WTC11 (cell line): ENCODE measurements around the gene SPRY2. TPM values are rescaled to one million over a fixed set of nuclear protein-coding genes. Genes with fewer than 3 reads are reported as not detected.

Source experiments
- AR ChIP-seq: fragments of 250-450 bp; sonication (Bioruptor Pico); IDR thresholded peaks from 2 replicates; pipeline ENCODE4 v1.9.0; 2021; ENCODE audit warnings: mild to moderate bottlenecking
- E2F5 ChIP-seq: sonication (generic); formaldehyde crosslinking; IDR thresholded peaks from 2 replicates; pipeline ENCODE4 v1.8.1; 2022; ENCODE audit warnings: mild to moderate bottlenecking, moderate library complexity, missing genetic modification reagents
- ERG ChIP-seq: fragments of 250-450 bp; sonication (Bioruptor Pico); IDR thresholded peaks from 2 replicates; pipeline ENCODE4 v1.8.0; 2021; ENCODE audit warnings: mild to moderate bottlenecking
- ESRRA ChIP-seq: sonication (generic); formaldehyde crosslinking; IDR thresholded peaks from 2 replicates; pipeline ENCODE4 v1.8.1; 2022; ENCODE audit warnings: mild to moderate bottlenecking, missing genetic modification reagents, borderline replicate concordance
- GTF2I ChIP-seq: fragments of 250-450 bp; sonication (Bioruptor Pico); conservative IDR thresholded peaks from 2 replicates; pipeline ENCODE4 v1.4.0; 2021; ENCODE audit warnings: mild to moderate bottlenecking
- HMGA2 ChIP-seq: fragments of 250-450 bp; sonication (Bioruptor Pico); IDR thresholded peaks from 2 replicates; pipeline ENCODE4 v1.4.0; 2021; ENCODE audit warnings: mild to moderate bottlenecking, moderate library complexity
- HMGXB4 ChIP-seq: sonication (generic); formaldehyde crosslinking; IDR thresholded peaks from 2 replicates; pipeline ENCODE4 v1.8.1; 2023; ENCODE audit warnings: mild to moderate bottlenecking, moderate library complexity, missing genetic modification reagents
- NR2C2 ChIP-seq: sonication (generic); formaldehyde crosslinking; IDR thresholded peaks from 2 replicates; pipeline ENCODE4 v1.8.0; 2022; ENCODE audit warnings: mild to moderate bottlenecking, missing genetic modification reagents
- RORB ChIP-seq: fragments of 250-450 bp; sonication (Bioruptor Pico); IDR thresholded peaks from 2 replicates; pipeline ENCODE4 v1.9.0; 2021; ENCODE audit warnings: mild to moderate bottlenecking
- SP1 ChIP-seq: sonication (generic); formaldehyde crosslinking; conservative IDR thresholded peaks from 2 replicates; pipeline ENCODE4 v1.8.1; 2022; ENCODE audit warnings: missing genetic modification reagents
- TEAD4 ChIP-seq: sonication (generic); formaldehyde crosslinking; IDR thresholded peaks from 2 replicates; pipeline ENCODE4 v1.8.0; 2022; ENCODE audit warnings: mild to moderate bottlenecking, missing genetic modification reagents
- TP53 ChIP-seq: sonication (generic); formaldehyde crosslinking; IDR thresholded peaks from 2 replicates; pipeline ENCODE4 v1.8.1; 2023; ENCODE audit warnings: mild to moderate bottlenecking, missing genetic modification reagents
- ZNF219 ChIP-seq: sonication (generic); formaldehyde crosslinking; IDR thresholded peaks from 2 replicates; pipeline ENCODE4 v1.8.0; 2023; ENCODE audit warnings: missing genetic modification reagents, mild to moderate bottlenecking, borderline replicate concordance
- ZNF232 ChIP-seq: sonication (generic); formaldehyde crosslinking; IDR thresholded peaks from 2 replicates; pipeline ENCODE4 v1.8.0; 2022; ENCODE audit warnings: mild to moderate bottlenecking, missing genetic modification reagents
- ZNF396 ChIP-seq: fragments of 250-450 bp; sonication (Bioruptor Pico); IDR thresholded peaks from 2 replicates; pipeline ENCODE4 v1.8.0; 2021; ENCODE audit warnings: mild to moderate bottlenecking, moderate library complexity, borderline replicate concordance
- ZNF423 ChIP-seq: fragments of 250-450 bp; sonication (Bioruptor Pico); IDR thresholded peaks from 2 replicates; pipeline ENCODE4 v2.1.2; 2022; ENCODE audit warnings: mild to moderate bottlenecking, moderate library complexity
- total RNA-seq: library from RNA; stranded (reverse); gene quantifications from 3 replicates; pipeline ENCODE4 v1.2.3, GENCODE V29; 2021
- TF ChIP-seq, protein P1 (sequence below): sonication (generic); formaldehyde crosslinking; IDR thresholded peaks from 2 replicates; pipeline ENCODE4 v1.8.1; 2022; ENCODE audit warnings: low read depth, mild to moderate bottlenecking, moderate library complexity, missing genetic modification reagents, borderline replicate concordance
- TF ChIP-seq, protein P2 (sequence below): sonication (generic); formaldehyde crosslinking; IDR thresholded peaks from 2 replicates; pipeline ENCODE4 v1.8.1; 2023; ENCODE audit warnings: mild to moderate bottlenecking, missing genetic modification reagents, moderate library complexity
- TF ChIP-seq, protein P3 (sequence below): fragments of 250-450 bp; sonication (Bioruptor Pico); conservative IDR thresholded peaks from 2 replicates; pipeline ENCODE4 v1.9.0; 2021; ENCODE audit warnings: mild to moderate bottlenecking
- TF ChIP-seq, protein P4 (sequence below): sonication (generic); formaldehyde crosslinking; IDR thresholded peaks from 2 replicates; pipeline ENCODE4 v1.8.0; 2022; ENCODE audit warnings: missing genetic modification reagents

The SPRY2 gene
- total RNA-seq, 1 experiment from 2014 or later = 63.2 TPM

DNA sequence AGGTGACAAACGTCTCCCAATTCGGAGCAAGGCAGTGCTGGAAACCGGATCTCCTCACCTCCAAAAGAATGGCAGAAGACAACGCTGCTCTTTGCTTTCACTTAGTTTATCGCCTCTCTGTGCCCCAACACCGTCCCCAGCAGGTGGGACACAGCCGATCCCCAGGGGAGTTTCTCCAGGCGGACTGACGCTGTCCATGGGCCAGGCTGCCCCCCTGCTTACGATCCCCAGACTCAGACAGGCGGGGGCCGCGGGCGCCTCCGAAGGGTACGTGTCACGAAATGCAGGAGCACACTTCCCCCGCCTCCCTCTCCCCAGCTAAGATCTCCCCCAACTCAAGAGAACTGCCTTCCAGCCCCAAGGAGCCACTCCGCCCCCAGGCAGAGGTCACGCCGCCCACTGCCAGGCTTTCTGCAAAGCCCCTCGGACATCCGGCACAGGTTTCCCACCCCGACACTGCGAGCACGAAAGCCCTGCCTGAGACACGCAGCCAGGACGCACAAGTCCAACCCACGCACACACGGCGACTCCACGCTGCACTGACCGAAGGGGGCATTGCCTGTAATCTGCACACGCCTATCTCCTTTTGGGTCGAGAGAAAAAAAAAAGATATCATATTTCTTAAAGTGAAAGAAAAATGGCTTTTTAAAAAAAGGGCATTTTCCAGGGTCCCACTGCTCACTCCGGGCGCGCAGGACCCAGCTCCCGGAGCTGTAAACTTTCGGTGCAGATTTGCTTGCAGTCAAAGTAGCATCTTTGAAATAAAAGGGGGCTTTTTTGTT is 2.0 kb downstream of the SPRY2 start (continued):
- TF ChIP-seq ERG (CRISPR knock-in tag) = no peak
- TF ChIP-seq AR (CRISPR knock-in tag) = no peak
- no peak for TF ChIP-seq TP53
- TF ChIP-seq, protein P1, sequence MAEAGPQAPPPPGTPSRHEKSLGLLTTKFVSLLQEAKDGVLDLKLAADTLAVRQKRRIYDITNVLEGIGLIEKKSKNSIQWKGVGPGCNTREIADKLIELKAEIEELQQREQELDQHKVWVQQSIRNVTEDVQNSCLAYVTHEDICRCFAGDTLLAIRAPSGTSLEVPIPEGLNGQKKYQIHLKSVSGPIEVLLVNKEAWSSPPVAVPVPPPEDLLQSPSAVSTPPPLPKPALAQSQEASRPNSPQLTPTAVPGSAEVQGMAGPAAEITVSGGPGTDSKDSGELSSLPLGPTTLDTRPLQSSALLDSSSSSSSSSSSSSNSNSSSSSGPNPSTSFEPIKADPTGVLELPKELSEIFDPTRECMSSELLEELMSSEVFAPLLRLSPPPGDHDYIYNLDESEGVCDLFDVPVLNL (CRISPR knock-in tag) = no peak
- TF ChIP-seq, protein P2, sequence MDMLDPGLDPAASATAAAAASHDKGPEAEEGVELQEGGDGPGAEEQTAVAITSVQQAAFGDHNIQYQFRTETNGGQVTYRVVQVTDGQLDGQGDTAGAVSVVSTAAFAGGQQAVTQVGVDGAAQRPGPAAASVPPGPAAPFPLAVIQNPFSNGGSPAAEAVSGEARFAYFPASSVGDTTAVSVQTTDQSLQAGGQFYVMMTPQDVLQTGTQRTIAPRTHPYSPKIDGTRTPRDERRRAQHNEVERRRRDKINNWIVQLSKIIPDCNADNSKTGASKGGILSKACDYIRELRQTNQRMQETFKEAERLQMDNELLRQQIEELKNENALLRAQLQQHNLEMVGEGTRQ (CRISPR knock-in tag) = no peak
- no peak; the same call in 1 of the 2 replicates for TF ChIP-seq ZNF423
- TF ChIP-seq GTF2I (CRISPR knock-in tag) = no peak
- TF ChIP-seq E2F5 (CRISPR knock-in tag) = no peak
- TF ChIP-seq ZNF232 (CRISPR knock-in tag) = no peak
- TF ChIP-seq, protein P3, sequence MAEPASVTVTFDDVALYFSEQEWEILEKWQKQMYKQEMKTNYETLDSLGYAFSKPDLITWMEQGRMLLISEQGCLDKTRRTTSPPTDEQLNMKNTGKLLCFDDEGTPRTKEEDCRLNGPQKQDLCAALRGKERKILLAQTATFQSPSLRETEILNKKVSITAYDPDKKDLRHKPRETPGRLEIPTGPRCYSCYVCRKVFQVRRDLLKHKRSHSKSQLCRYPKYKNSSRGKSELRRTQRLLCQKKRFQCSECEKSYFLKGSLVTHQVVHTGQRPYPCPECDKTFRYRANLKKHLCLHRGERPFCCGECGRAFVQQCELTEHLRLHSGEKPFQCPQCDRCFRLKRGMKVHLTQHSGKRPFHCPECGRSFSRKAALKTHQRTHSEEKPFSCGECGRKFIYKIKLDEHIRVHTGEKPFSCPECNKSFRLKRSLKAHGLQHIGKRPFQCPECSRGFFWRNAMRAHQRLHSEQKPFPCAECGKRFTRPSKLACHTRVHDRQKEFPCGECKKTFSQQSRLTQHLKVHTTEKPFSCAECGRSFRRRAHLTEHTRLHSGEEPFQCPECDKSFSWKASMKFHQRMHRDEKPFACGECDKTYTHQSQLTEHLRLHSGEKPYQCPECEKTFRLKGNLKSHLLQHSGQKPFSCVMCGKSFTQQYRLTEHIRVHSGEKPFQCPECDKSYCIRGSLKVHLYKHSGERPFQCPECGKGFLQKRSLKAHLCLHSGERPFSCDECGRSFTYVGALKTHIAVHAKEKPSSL = no peak
- TF ChIP-seq HMGA2 (CRISPR knock-in tag) = no peak
- no peak for TF ChIP-seq ZNF219 (CRISPR knock-in tag)
- no peak for TF ChIP-seq ZNF396 (CRISPR knock-in tag)
- TF ChIP-seq, protein P4, sequence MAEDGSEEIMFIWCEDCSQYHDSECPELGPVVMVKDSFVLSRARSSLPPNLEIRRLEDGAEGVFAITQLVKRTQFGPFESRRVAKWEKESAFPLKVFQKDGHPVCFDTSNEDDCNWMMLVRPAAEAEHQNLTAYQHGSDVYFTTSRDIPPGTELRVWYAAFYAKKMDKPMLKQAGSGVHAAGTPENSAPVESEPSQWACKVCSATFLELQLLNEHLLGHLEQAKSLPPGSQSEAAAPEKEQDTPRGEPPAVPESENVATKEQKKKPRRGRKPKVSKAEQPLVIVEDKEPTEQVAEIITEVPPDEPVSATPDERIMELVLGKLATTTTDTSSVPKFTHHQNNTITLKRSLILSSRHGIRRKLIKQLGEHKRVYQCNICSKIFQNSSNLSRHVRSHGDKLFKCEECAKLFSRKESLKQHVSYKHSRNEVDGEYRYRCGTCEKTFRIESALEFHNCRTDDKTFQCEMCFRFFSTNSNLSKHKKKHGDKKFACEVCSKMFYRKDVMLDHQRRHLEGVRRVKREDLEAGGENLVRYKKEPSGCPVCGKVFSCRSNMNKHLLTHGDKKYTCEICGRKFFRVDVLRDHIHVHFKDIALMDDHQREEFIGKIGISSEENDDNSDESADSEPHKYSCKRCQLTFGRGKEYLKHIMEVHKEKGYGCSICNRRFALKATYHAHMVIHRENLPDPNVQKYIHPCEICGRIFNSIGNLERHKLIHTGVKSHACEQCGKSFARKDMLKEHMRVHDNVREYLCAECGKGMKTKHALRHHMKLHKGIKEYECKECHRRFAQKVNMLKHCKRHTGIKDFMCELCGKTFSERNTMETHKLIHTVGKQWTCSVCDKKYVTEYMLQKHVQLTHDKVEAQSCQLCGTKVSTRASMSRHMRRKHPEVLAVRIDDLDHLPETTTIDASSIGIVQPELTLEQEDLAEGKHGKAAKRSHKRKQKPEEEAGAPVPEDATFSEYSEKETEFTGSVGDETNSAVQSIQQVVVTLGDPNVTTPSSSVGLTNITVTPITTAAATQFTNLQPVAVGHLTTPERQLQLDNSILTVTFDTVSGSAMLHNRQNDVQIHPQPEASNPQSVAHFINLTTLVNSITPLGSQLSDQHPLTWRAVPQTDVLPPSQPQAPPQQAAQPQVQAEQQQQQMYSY (CRISPR knock-in tag) = no peak
- TF ChIP-seq TEAD4 (CRISPR knock-in tag) = no peak
- TF ChIP-seq HMGXB4 = no peak
- no peak for TF ChIP-seq NR2C2 (CRISPR knock-in tag)
- TF ChIP-seq RORB = no peak
- no peak for TF ChIP-seq ESRRA (CRISPR knock-in tag)
- no peak for TF ChIP-seq SP1 (CRISPR knock-in tag)
